AG04449 (cell line): Measurements from ENCODE around the gene TPD52L1.

Experiments
- CTCF ChIA-PET: fragments of 350-600 bp; formaldehyde crosslinking; extraction: SDS; loops from one replicate; lab custom pipeline; 2021; ENCODE audit warnings: antibody characterized with exemption; lab: Yijun Ruan, JAX
- POLR2A ChIA-PET: fragments of 400-600, 350-600 bp; formaldehyde crosslinking; extraction: SDS; loops from one replicate; lab custom pipeline; 2020; ENCODE audit warnings: antibody characterized with exemption, inconsistent platforms; lab: Yijun Ruan, JAX
- DNase-seq: peaks from one replicate; pipeline ENCODE4 v3.0.0-alpha.2; 2010; ENCODE audit warnings: low read depth, low spot score
- H3K4me3 ChIP-seq: 2 replicates; pipeline ENCODE4 v1.5.1; 2011; ENCODE audit warnings: low read depth, mild to moderate bottlenecking, control low read depth, low read length
- CTCF ChIP-seq: IDR thresholded peaks from one replicate; pipeline ENCODE4 v1.5.1; 2011; ENCODE audit warnings: mild to moderate bottlenecking, moderate library complexity, low read length, control low read depth, inconsistent platforms; ENCODE audit not compliant: insufficient read depth; ENCODE audit errors: missing control alignments

TPD52L1 gene

GRCh38 chr6:125111219-125111983, 42.2 kb upstream of the TPD52L1 start:
- TF ChIP-seq CTCF = no peak
- no peak for DNase-seq
- H3K4me3 ChIP-seq = no peak overlapping the region
- POLR2A ChIA-PET = no interaction called here
- CTCF ChIA-PET = interaction anchor here (0.8 to 7.8 kb wide), 9 partner anchors 12 to 240 kb away, joined by 3 to 175 read pairs (median 4); no protein-coding TSS in a partner anchor

GRCh38 chr6:125112934-125113333, 40.6 kb upstream of the TPD52L1 start:
- POLR2A ChIA-PET = interaction anchor here (0.6 kb wide), 1 partner anchor 9 kb away, joined by 4 read pairs; no protein-coding TSS in a partner anchor
- H3K4me3 ChIP-seq = no peak overlapping the region
- no peak for TF ChIP-seq CTCF
- DNase-seq = no peak
- CTCF ChIA-PET = interaction anchor here (1.0 to 7.8 kb wide), 22 partner anchors 8 to 654 kb away, joined by 3 to 175 read pairs (median 8); partner anchors contain the start of gene RNF217

- ChIA-PET CTCF (interaction anchor here (0.8 to 7.8 kb wide), 55 partner anchors 9 to 653 kb away, joined by 3 to 175 read pairs (median 5); partner anchors contain the start of genes HDDC2, RNF217 and TPD52L1), POLR2A (no interaction called here)
- no peak for DNase-seq
- peak; percentile 53 for TF ChIP-seq CTCF
- H3K4me3 ChIP-seq = no peak overlapping the region
Observed at GRCh38 chr6:125114248-125114858, 39.2 kb upstream of the TPD52L1 start.

GRCh38 chr6:125116170-125116569, 37.4 kb upstream of the TPD52L1 start:
- no peak overlapping the region for H3K4me3 ChIP-seq
- POLR2A ChIA-PET = no interaction called here
- DNase-seq = no peak
- CTCF ChIA-PET = interaction anchor here (1.0 to 1.8 kb wide), 6 partner anchors 9 to 245 kb away, joined by 3 to 10 read pairs (median 4); no protein-coding TSS in a partner anchor
- no peak for TF ChIP-seq CTCF

GRCh38 chr6:125116710-125117109, 36.9 kb upstream of the TPD52L1 start:
- no peak for DNase-seq
- H3K4me3 ChIP-seq = no peak overlapping the region
- no peak for TF ChIP-seq CTCF
- POLR2A ChIA-PET = no interaction called here
- CTCF ChIA-PET = interaction anchor here (1.3 to 1.8 kb wide), 3 partner anchors 11 to 184 kb away, joined by 3 to 10 read pairs (median 4); no protein-coding TSS in a partner anchor

- CTCF ChIA-PET = interaction anchor here (3.9 kb wide), 1 partner anchor 247 kb away, joined by 20 read pairs; no protein-coding TSS in a partner anchor
Observed at GRCh38 chr6:125117818-125118217, 35.8 kb upstream of the TPD52L1 start.

More at GRCh38 chr6:125117818-125118217, 35.8 kb upstream of the TPD52L1 start:
- POLR2A ChIA-PET = no interaction called here
- TF ChIP-seq CTCF = no peak
- no peak overlapping the region for H3K4me3 ChIP-seq
- no peak for DNase-seq
